Peyer's patch (tissue), 4 donors: ENCODE results near the gene RFTN1. TPM values are rescaled to one million over a fixed set of nuclear protein-coding genes. Genes with fewer than 3 reads are reported as not detected.
A peak's percentile ranks its signal among the peaks of the same experiment; 100 is the strongest.

Experiments used
- DNase-seq, 3 donors: peaks; one replicate each; pipeline ENCODE4 v3.0.0-alpha.2; 2017 to 2019
- H3K27ac ChIP-seq, 4 donors: fragments of 200-600 bp; sonication (generic); one replicate each; pipeline ENCODE4 v1.5.1; 2016 to 2019
- H3K27me3 ChIP-seq, 2 donors: fragments of 200-600 bp; sonication (generic); one replicate each; pipeline ENCODE4 v1.5.1; 2019
- H3K36me3 ChIP-seq, 3 donors: fragments of 200-600 bp; sonication (generic); one replicate each; pipeline ENCODE4 v1.5.1; 2016 to 2019
- H3K4me1 ChIP-seq, 4 donors: fragments of 200-600 bp; sonication (generic); one replicate each; pipeline ENCODE4 v1.5.1; 2016 to 2019
- H3K4me3 ChIP-seq, 4 donors: fragments of 200-600 bp; sonication (generic); 1 replicate in 3 of 4; 2 replicates in 1 of 4; pipeline ENCODE4 v1.5.1; 2016 to 2019; ENCODE audit warnings: mild to moderate bottlenecking in 1 of 4
- H3K9me3 ChIP-seq, 4 donors: fragments of 200-600 bp; sonication (generic); one replicate each; pipeline ENCODE4 v1.5.1; 2016 to 2019; ENCODE audit warnings: mild to moderate bottlenecking in 1 of 4
- POLR2A ChIP-seq, 2 donors: fragments of 450-650 bp; IDR thresholded peaks; one replicate each; pipeline ENCODE4 v1.5.1; 2017; ENCODE audit warnings: antibody characterized with exemption in 2 of 2, mild to moderate bottlenecking in 2 of 2, moderate library complexity in 2 of 2
- total RNA-seq, 4 donors: library from RNA; depleted of rRNA; stranded (reverse); fragments of >200 nt; gene quantifications; one replicate each; pipeline ENCODE4 v1.1.0, GENCODE V29; 2016
- TF ChIP-seq, protein P1 (sequence below), 6 experiments: fragments of 450-650 bp in 4 of 6; fragments of 200-600 bp in 2 of 6; sonication (generic) in 1 of 6; IDR thresholded peaks; one replicate each; pipeline ENCODE4 v1.5.1; 2017 to 2019; ENCODE audit warnings: antibody characterized with exemption in 6 of 6, mild to moderate bottlenecking in 3 of 6, moderate library complexity in 1 of 6

Gene RFTN1
- total RNA-seq, 4 donors from 2014 or later, result 6.1 to 135 (median 32.0) TPM

- no peaks in the 10 kb centered on the region for H3K36me3 ChIP-seq
- peak overlapping the region; percentile 79 to 89 (median 87) for H3K27ac ChIP-seq
- peaks cover 0 to 29% (median 10%) of the 10 kb centered on the region in 4 donors for H3K4me1 ChIP-seq
- peak overlapping the region; percentile 66 to 83 (median 74) for H3K4me3 ChIP-seq
- H3K27me3 ChIP-seq, result no peaks in the 10 kb centered on the region
- no peaks in the 10 kb centered on the region for H3K9me3 ChIP-seq
- TF ChIP-seq, protein P1, sequence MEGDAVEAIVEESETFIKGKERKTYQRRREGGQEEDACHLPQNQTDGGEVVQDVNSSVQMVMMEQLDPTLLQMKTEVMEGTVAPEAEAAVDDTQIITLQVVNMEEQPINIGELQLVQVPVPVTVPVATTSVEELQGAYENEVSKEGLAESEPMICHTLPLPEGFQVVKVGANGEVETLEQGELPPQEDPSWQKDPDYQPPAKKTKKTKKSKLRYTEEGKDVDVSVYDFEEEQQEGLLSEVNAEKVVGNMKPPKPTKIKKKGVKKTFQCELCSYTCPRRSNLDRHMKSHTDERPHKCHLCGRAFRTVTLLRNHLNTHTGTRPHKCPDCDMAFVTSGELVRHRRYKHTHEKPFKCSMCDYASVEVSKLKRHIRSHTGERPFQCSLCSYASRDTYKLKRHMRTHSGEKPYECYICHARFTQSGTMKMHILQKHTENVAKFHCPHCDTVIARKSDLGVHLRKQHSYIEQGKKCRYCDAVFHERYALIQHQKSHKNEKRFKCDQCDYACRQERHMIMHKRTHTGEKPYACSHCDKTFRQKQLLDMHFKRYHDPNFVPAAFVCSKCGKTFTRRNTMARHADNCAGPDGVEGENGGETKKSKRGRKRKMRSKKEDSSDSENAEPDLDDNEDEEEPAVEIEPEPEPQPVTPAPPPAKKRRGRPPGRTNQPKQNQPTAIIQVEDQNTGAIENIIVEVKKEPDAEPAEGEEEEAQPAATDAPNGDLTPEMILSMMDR (IDR thresholded peaks at IDR 0.05), result no peak
- TF ChIP-seq POLR2A (IDR thresholded peaks at IDR 0.05), result no peak
- DNase-seq, result peak; percentile 52 to 80 (median 75)
Measured at GRCh38 chr3:16512435-16513140, 911 bp downstream of the RFTN1 start.

DNA sequence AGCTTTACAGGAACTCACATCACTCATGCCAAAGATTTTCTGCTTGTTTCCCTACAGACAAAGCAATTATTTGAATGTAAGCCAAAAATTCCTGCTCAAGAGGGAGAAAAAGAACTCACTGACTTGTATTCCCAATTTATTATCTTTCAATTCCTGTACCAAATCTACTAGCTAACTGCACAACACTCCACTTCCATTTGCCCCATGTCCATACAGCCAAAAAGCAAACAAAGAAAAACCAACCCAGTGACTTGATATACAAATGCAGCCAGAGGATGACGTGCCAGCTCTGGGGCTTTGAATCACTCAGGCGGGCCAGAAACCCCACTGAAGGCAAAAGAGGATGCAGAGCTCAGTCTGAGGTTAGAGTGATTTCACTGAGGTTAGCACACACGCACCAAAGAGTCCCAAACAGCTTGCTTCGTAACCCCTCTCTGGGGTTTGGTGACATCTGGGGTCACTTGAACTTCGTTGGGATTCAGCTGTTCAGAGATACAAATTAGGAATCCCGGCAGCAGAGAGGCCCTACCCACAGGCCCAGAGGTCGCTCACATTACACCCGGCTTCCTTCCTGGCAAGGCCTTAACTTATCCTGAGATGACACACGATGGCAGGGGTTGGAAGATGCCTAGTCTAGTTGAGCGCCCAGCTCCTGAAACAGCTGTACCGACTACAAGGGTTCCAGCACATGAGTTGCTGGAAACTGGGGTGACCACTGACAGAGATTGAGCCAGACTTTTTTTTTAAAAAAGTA lies 1.6 kb downstream of the RFTN1 start:
- peak in 2 of 3 donors; percentile 87 to 91 for DNase-seq
- peak overlapping the region; percentile 79 to 89 (median 87) for H3K27ac ChIP-seq
- TF ChIP-seq, protein P1 (IDR thresholded peaks at IDR 0.05), result no peak
- peak in 1 of 2 donors; percentile 27 for TF ChIP-seq POLR2A (IDR thresholded peaks at IDR 0.05)
- H3K4me3 ChIP-seq, result peak overlapping the region; percentile 66 to 83 (median 74)
- no peaks in the 10 kb centered on the region for H3K9me3 ChIP-seq
- no peaks in the 10 kb centered on the region for H3K27me3 ChIP-seq
- H3K36me3 ChIP-seq, result no peaks in the 10 kb centered on the region
- H3K4me1 ChIP-seq, result peaks cover 0 to 29% (median 10%) of the 10 kb centered on the region in 4 donors

GRCh38 chr3:16510620-16511319 lies 2.7 kb downstream of the RFTN1 start:
- Histone ChIP-seq H3K9me3 (no peaks in the 10 kb centered on the region), H3K36me3 (no peaks in the 10 kb centered on the region), H3K4me1 (peaks cover 0 to 29% (median 10%) of the 10 kb centered on the region in 4 donors), H3K27me3 (no peaks in the 10 kb centered on the region), H3K4me3 (no peak overlapping the region), H3K27ac (peak overlapping the region; percentile 79 to 89 (median 87))
- TF ChIP-seq, protein P1 (IDR thresholded peaks at IDR 0.05), result no peak
- no peak for TF ChIP-seq POLR2A (IDR thresholded peaks at IDR 0.05)
- no peak for DNase-seq

- Histone ChIP-seq H3K27me3 (no peaks in the 10 kb centered on the region), H3K9me3 (no peaks in the 10 kb centered on the region), H3K4me3 (no peak overlapping the region), H3K36me3 (no peaks in the 10 kb centered on the region), H3K4me1 (peaks cover 0 to 29% (median 10%) of the 10 kb centered on the region in 4 donors), H3K27ac (peak overlapping the region; percentile 19 to 87 (median 46))
- TF ChIP-seq, protein P1 (IDR thresholded peaks at IDR 0.05), result no peak
- TF ChIP-seq POLR2A (IDR thresholded peaks at IDR 0.05), result no peak
- peak in 1 of 3 donors; percentile 23 for DNase-seq
Measured at GRCh38 chr3:16509721-16510619, 3.5 kb downstream of the RFTN1 start.
